Choroid plexus epithelial cell (primary cell): Measurements from ENCODE around the gene SLC2A4.
"Not testable (repeated sequence)": the region's sequence is repeated elsewhere in the genome, so short reads cannot be mapped to it uniquely, and the experiment has no call there.

ENCODE experiments used
- DNase-seq: peaks from one replicate; pipeline ENCODE4 v3.0.0-alpha.2; 2010; ENCODE audit warnings: low read depth
- H3K4me3 ChIP-seq: 2 replicates; pipeline ENCODE4 v1.5.1; 2011; ENCODE audit warnings: low read depth, mild to moderate bottlenecking, control low read depth, low read length, moderate library complexity
- CTCF ChIP-seq: conservative IDR thresholded peaks from 2 replicates; pipeline ENCODE4 v1.5.1; 2011; ENCODE audit warnings: low read depth, mild to moderate bottlenecking, control low read depth, inconsistent platforms, low read length, moderate library complexity

SLC2A4 gene

DNA sequence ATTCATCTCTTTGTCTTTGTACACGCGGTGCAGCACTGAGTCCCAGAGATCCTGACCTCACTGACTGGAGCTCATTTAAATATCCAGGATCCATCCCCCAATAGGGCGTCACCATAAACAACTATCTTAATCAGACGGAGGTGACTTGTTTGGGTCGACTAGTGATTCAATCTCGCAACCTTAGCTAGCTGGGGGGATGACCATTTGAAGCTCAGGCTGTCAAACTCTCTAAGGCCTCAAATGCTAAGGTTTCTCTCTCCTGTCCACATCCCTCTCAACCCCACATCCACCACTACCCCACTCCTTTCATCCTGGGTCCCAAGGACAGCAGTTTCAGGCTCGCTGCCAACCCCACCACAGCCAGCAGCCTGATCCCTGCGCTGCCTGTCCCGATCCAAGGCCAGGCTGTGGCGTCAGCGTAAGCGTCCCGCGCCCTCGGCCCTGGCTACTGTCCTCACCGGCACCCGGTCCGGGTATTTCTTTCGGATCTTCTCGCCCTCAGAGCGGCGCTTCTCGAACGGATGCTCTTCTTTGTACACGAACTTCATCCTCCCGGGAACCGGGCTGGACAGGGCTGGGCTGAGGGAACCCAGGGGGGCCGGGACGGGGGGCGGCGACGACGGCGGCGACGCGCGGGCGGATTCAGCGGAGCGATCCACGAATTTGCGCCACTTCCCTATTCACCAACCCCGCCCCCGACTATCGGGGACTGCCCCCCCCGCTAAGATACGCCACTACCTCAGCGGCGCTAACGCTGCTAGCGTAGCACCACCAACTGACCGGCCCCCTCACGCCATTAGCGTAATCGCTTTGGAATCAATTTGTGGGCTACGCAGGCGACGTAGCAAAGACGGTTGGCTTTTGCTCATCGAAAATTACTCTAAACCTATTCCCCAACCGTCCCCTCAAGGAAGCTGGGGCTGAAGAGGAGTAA, 39.5 kb upstream of the SLC2A4 start, which contains the start of gene GABARAP:
Gene GABARAP, minus strand, starts transcription at position 667 of the 934 bp plus-strand sequence. Its CDS starts 119 bp downstream, at position 548.
- no peak for TF ChIP-seq CTCF
- peak within 1 kb of the TSS; percentile 93 for H3K4me3 ChIP-seq
- peak; percentile 93 for DNase-seq

DNA sequence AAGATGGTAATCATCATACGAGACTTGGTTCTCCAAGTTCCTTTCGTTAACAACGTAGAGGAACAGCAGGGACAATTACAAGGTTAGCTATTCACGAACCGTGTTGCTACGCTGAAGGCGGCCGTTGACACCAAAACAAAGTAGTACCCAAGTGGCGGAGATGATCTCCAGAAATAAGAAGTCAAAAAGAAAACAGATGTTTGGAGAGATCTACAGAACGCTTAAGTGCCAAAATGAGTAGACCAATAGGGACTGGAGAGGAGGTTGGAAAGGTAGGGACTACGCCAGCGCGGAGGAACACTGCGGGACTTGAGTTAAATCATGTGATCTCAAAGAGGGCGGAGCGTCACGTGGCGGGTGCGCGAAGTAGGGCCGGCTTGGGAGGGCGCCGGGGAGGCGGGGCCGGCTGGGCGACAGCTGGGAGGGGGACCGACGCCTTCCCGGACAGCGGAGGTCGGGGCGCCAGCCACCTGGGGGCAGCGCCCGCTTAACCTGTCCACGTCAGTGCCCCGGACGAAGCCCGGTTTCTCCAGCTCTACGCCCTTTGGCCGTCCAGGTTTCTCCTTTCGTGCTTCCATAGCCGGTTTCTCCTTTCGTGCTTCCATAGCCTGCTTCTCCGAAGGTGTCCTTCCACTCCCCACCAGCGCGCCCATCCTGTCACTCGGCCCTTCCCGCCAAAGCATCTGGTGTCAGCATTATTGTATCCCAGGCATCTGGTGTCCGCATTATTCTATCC, 38.6 kb upstream of the SLC2A4 start:
- peak; percentile 98 for DNase-seq
- peak overlapping the region; percentile 93 for H3K4me3 ChIP-seq
- TF ChIP-seq CTCF: no peak

- peak overlapping the region; percentile 93 for H3K4me3 ChIP-seq
- TF ChIP-seq CTCF: no peak
- no peak for DNase-seq
These were observed 38.1 kb upstream of the SLC2A4 start for GRCh38 chr17:7243453-7243729.

DNA sequence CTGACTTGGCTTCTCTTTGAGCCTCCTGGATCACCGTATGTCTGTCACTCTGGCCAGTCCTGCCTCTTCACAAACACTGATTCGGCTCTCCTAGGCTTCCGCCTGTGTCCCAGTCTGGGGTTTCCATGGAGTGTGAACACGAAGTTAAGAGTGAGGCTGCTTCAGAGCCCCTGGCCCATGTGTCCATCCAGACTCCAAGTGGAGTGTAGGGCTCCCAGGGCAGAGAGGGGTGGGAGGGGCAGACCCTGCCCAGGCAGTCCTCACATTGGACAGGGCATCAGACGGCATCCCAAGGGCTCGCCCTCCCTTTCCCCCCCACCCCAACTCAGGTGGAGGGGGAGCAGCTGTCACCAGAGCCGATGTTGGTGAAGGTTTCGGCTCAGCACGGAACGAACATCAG, 37.7 kb upstream of the SLC2A4 start:
- DNase-seq, H3K4me3 ChIP-seq: not testable (repeated sequence)

GRCh38 chr17:7246779-7247178, 34.7 kb upstream of the SLC2A4 start:
- DNase-seq: no peak
- no peak overlapping the region for H3K4me3 ChIP-seq
- TF ChIP-seq CTCF: no peak

DNA sequence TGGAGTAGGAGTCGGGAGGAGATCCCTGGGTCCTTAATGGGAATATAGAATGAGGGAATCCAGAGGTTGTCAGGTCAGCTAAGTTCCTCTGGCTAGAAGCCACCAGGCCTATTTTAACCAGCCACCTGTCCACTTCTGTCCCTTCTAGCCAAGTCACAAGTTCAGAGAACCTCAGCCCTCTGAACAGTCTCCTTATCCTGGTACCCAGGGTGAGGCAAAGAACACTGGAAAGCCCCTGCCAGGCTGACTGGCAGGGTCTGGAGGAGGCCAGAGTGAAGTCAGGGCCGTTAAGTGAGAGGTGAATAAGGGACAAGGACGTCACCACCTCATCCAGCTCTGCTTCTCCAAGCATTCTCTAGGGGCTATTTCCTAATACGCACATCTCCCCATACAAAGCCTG, 32.7 kb upstream of the SLC2A4 start:
- no peak for TF ChIP-seq CTCF
- no peak overlapping the region for H3K4me3 ChIP-seq
- no peak for DNase-seq

GRCh38 chr17:7249214-7249613, 32.3 kb upstream of the SLC2A4 start:
- H3K4me3 ChIP-seq: no peak overlapping the region

More at GRCh38 chr17:7249214-7249613, 32.3 kb upstream of the SLC2A4 start:
- no peak for DNase-seq
- TF ChIP-seq CTCF: no peak
